Keratinocyte (primary cell): ENCODE measurements around the gene OR7A10. TPM values are rescaled to one million over a fixed set of nuclear protein-coding genes. Genes with fewer than 3 reads are reported as not detected.

Experiments
- DNase-seq: peaks from one replicate; pipeline ENCODE4 v3.0.0-alpha.2; 2011; ENCODE audit warnings: low read depth, missing footprints, low spot score
- FAIRE-seq: peaks from 2 replicates; lab custom pipeline; 2011; peaks lifted over from hg19 to GRCh38; lab: Jason Lieb, UNC
- H2AFZ ChIP-seq: 2 replicates; pipeline ENCODE4 v1.6.0; 2012; ENCODE audit warnings: low read length, control low read depth, inconsistent platforms; ENCODE audit not compliant: control insufficient read depth
- H3K27ac ChIP-seq: 2 replicates; pipeline ENCODE4 v1.5.1; 2011; ENCODE audit warnings: low read length; ENCODE audit not compliant: control insufficient read depth, insufficient read depth
- H3K27me3 ChIP-seq: 3 replicates; pipeline ENCODE4 v1.6.0; 2011; ENCODE audit warnings: low read length; ENCODE audit not compliant: control insufficient read depth, insufficient read depth; ENCODE audit errors: extremely low read depth
- H3K36me3 ChIP-seq, 2 experiments: 2 replicates in 1 of 2; 3 replicates in 1 of 2; pipeline ENCODE4 v1.5.1; 2011; ENCODE audit warnings: low read length in 2 of 2, mild to moderate bottlenecking in 1 of 2; ENCODE audit not compliant: control insufficient read depth in 2 of 2, insufficient read depth in 2 of 2; ENCODE audit errors: extremely low read depth in 1 of 2
- H3K4me1 ChIP-seq: 3 replicates; pipeline ENCODE4 v1.5.1; 2011; ENCODE audit warnings: low read length; ENCODE audit not compliant: control insufficient read depth, insufficient read depth; ENCODE audit errors: extremely low read depth
- H3K4me2 ChIP-seq: 3 replicates; pipeline ENCODE4 v1.6.0; 2011; ENCODE audit warnings: low read depth, low read length; ENCODE audit not compliant: control insufficient read depth, insufficient read depth; ENCODE audit errors: extremely low read depth
- H3K4me3 ChIP-seq, 3 experiments: fragments of 200-600 bp in 1 of 3; sonication (generic) in 1 of 3; 2 replicates in 2 of 3; 3 replicates in 1 of 3; pipeline ENCODE4 v1.5.1; 2011 to 2016; ENCODE audit warnings: low read length in 3 of 3, mild to moderate bottlenecking in 3 of 3, control low read depth in 2 of 3, inconsistent platforms in 1 of 3, low read depth in 1 of 3, mixed read lengths in 1 of 3, mixed run types in 1 of 3, moderate library complexity in 1 of 3; ENCODE audit not compliant: control insufficient read depth in 2 of 3, insufficient read depth in 2 of 3; ENCODE audit errors: extremely low read depth in 1 of 3
- H3K79me2 ChIP-seq: 2 replicates; pipeline ENCODE4 v1.6.0; 2012; ENCODE audit warnings: low read length; ENCODE audit not compliant: control insufficient read depth, insufficient read depth
- H3K9ac ChIP-seq: 3 replicates; pipeline ENCODE4 v1.6.0; 2011; ENCODE audit warnings: low read length; ENCODE audit not compliant: control insufficient read depth, insufficient read depth; ENCODE audit errors: extremely low read depth
- H3K9me1 ChIP-seq: 3 replicates; pipeline ENCODE4 v1.6.0; 2011; ENCODE audit warnings: low read length; ENCODE audit not compliant: control insufficient read depth, insufficient read depth; ENCODE audit errors: extremely low read depth
- H3K9me3 ChIP-seq: 2 replicates; pipeline ENCODE4 v1.5.1; 2012; ENCODE audit warnings: low read depth, low read length; ENCODE audit not compliant: control insufficient read depth
- H4K20me1 ChIP-seq: 3 replicates; pipeline ENCODE4 v1.6.0; 2011; ENCODE audit warnings: low read length; ENCODE audit not compliant: control insufficient read depth, insufficient read depth; ENCODE audit errors: extremely low read depth
- EZH2 ChIP-seq: IDR thresholded peaks from one replicate; pipeline ENCODE4 v1.6.1; 2012; ENCODE audit warnings: inconsistent platforms, mild to moderate bottlenecking, low read length, moderate library complexity
- dilution Hi-C: fragments of 300-500 bp; cut with MboI; formaldehyde crosslinking; loops from one replicate; pipeline ENCODE4 v1.7.0; 2020; ENCODE audit warnings: low sequenced_read_pairs; ENCODE audit not compliant: extremely low pct_ligation_motif_present
- polyA plus RNA-seq, 5 experiments: library from polyadenylated mRNA; depleted of rRNA in 3 of 5; stranded (reverse) in 3 of 5; stranded (forward) in 1 of 5; unstranded in 1 of 5; fragments of >200 nt; gene quantifications; 1 replicate in 1 of 5; 2 replicates in 3 of 5; 3 replicates in 1 of 5; pipeline versions ENCODE4 v1.2.1 to v1.2.3, GENCODE V29; 2011 to 2012; ENCODE audit warnings: missing spikeins in 2 of 5, low read depth in 1 of 5, low replicate concordance in 1 of 5
- TF ChIP-seq, protein P1 (sequence below), 3 experiments: IDR thresholded peaks in 1 of 3; conservative IDR thresholded peaks in 1 of 3; optimal IDR thresholded peaks in 1 of 3; 2 replicates in 2 of 3; 3 replicates in 1 of 3; pipeline versions ENCODE3 to v1.5.1; 2011; ENCODE audit warnings: low read length in 3 of 3, mild to moderate bottlenecking in 3 of 3, moderate library complexity in 2 of 3, control low read depth in 1 of 3, inconsistent platforms in 1 of 3; ENCODE audit not compliant: insufficient read depth in 2 of 3; ENCODE audit errors: extremely low read depth in 1 of 3

The OR7A10 gene
- polyA plus RNA-seq, 1 donor (not counting 4 experiments of a cell fraction or from before 2014, with no cell fraction given) = not detected

DNA sequence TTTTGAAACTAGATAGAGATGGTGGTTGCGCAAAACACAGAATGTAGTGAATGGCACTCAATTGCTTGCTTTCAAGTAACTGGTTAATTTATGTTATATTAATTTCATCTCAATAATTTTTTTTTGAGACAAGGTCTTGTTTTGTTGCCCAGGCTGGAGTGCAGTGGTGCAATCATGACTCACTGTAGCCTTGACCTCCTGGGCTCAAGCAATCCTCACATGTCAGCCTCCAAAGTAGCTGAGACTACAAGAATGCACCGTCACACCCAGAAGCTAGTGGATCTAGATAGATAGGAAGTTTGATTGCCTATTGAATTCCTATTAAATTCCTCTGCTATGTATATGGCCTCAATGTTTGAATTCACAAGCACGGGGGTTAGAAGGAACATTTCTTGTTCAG is 44.0 kb downstream of the OR7A10 start:
- H3K9me1 ChIP-seq = no peaks in the 10 kb centered on the region
- no peaks in the 10 kb centered on the region for H3K79me2 ChIP-seq
- H3K27ac ChIP-seq = no peak overlapping the region
- DNase-seq (no peak), FAIRE-seq (no peak)
- H2AFZ ChIP-seq = no peak overlapping the region
- no peaks in the 10 kb centered on the region for H3K9me3 ChIP-seq
- H3K36me3 ChIP-seq = no peaks in the 10 kb centered on the region
- H4K20me1 ChIP-seq = no peaks in the 10 kb centered on the region
- H3K4me3 ChIP-seq = no peak overlapping the region
- dilution Hi-C loops = no loop called here
- H3K27me3 ChIP-seq = no peaks in the 10 kb centered on the region
- TF ChIP-seq EZH2 = no peak
- TF ChIP-seq, protein P1, sequence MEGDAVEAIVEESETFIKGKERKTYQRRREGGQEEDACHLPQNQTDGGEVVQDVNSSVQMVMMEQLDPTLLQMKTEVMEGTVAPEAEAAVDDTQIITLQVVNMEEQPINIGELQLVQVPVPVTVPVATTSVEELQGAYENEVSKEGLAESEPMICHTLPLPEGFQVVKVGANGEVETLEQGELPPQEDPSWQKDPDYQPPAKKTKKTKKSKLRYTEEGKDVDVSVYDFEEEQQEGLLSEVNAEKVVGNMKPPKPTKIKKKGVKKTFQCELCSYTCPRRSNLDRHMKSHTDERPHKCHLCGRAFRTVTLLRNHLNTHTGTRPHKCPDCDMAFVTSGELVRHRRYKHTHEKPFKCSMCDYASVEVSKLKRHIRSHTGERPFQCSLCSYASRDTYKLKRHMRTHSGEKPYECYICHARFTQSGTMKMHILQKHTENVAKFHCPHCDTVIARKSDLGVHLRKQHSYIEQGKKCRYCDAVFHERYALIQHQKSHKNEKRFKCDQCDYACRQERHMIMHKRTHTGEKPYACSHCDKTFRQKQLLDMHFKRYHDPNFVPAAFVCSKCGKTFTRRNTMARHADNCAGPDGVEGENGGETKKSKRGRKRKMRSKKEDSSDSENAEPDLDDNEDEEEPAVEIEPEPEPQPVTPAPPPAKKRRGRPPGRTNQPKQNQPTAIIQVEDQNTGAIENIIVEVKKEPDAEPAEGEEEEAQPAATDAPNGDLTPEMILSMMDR (optimal IDR thresholded peaks at IDR 0.05 in 1 of 3, IDR thresholded peaks at IDR 0.05 in 1 of 3, conservative IDR thresholded peaks at IDR 0.05 in 1 of 3; ENCODE audit: extremely low read depth in 1 of 3, insufficient read depth in 2 of 3, low read length in 3 of 3) = no peak
- no peak overlapping the region for H3K4me2 ChIP-seq
- H3K4me1 ChIP-seq = no peaks in the 10 kb centered on the region
- no peak overlapping the region for H3K9ac ChIP-seq

DNA sequence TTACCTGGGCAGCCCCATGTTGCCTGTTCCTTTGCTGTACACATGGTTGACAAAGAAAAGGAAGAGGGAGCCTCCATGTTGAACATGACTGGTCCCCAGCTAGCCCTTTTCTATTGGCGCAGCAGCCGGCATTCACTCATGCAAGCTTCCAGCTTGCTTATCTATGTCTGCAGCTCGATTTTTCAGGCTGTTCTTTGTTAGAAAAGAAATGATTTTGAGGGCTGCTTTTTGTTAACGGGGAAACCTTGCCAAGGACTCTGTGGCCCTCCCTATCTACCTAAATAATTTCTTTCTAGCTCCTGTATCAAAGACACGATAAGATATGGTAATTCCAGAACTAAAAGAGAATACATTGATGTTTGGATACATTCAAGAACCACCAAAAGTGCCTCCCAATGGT is 50.0 kb downstream of the OR7A10 start:
- Histone ChIP-seq H3K9me3 (no peaks in the 10 kb centered on the region), H3K79me2 (no peaks in the 10 kb centered on the region), H3K36me3 (no peaks in the 10 kb centered on the region), H3K4me1 (no peaks in the 10 kb centered on the region), H3K27me3 (no peaks in the 10 kb centered on the region), H3K4me2 (no peak overlapping the region), H3K4me3 (no peak overlapping the region), H2AFZ (no peak overlapping the region), H3K9me1 (no peaks in the 10 kb centered on the region), H4K20me1 (no peaks in the 10 kb centered on the region), H3K9ac (no peak overlapping the region), H3K27ac (no peak overlapping the region)
- dilution Hi-C loops = no loop called here
- no peak for DNase-seq
- TF ChIP-seq, protein P1 (optimal IDR thresholded peaks at IDR 0.05 in 1 of 3, IDR thresholded peaks at IDR 0.05 in 1 of 3, conservative IDR thresholded peaks at IDR 0.05 in 1 of 3; ENCODE audit: extremely low read depth in 1 of 3, insufficient read depth in 2 of 3, low read length in 3 of 3) = no peak
- no peak for TF ChIP-seq EZH2
- FAIRE-seq = no peak
